Endothelial cell of umbilical vein (primary cell): ENCODE measurements around the gene DPF3. TPM values are rescaled to one million over a fixed set of nuclear protein-coding genes. Genes with fewer than 3 reads are reported as not detected.

Experiments
- BruUV-seq: library from RNA; stranded (reverse); fragments of 400-500 nt; replicated peaks from 2 replicates; lab custom pipeline; 2021; lab: Mats Ljungman, UMichigan
- CTCF ChIA-PET: fragments of 300-600, 350-600 bp; sonication (Branson Sonifier 250); formaldehyde crosslinking; loops from one replicate; lab custom pipeline; 2021; ENCODE audit warnings: antibody characterized with exemption, inconsistent platforms; lab: Charles Lee
- POLR2A ChIA-PET: fragments of 300-600, 350-600 bp; sonication (Branson Sonifier 250); formaldehyde crosslinking; loops from one replicate; lab custom pipeline; 2021; ENCODE audit warnings: antibody characterized with exemption, inconsistent platforms; lab: Charles Lee
- DNase-seq: peaks from one replicate; pipeline ENCODE4 v3.0.0-alpha.2; 2011; ENCODE audit warnings: low read depth, low spot score
- FAIRE-seq: peaks from 2 replicates; lab custom pipeline; 2011; peaks lifted over from hg19 to GRCh38; lab: Jason Lieb, UNC
- H2AFZ ChIP-seq: 2 replicates; pipeline ENCODE4 v1.6.0; 2012; ENCODE audit warnings: low read depth, low read length, control low read depth, inconsistent platforms
- H3K27ac ChIP-seq: 2 replicates; pipeline ENCODE4 v1.5.1; 2011; ENCODE audit warnings: low read depth, mild to moderate bottlenecking, control low read depth, low read length, moderate library complexity; ENCODE audit not compliant: insufficient read depth
- H3K27me3 ChIP-seq, 2 experiments: 2 replicates each; pipeline versions ENCODE4 v1.6.0 to v1.6.1; 2011; ENCODE audit warnings: low read length in 2 of 2, mixed read lengths in 1 of 2; ENCODE audit not compliant: control insufficient read depth in 2 of 2, insufficient read depth in 2 of 2
- H3K36me3 ChIP-seq, 2 experiments: 2 replicates in 1 of 2; 3 replicates in 1 of 2; pipeline ENCODE4 v1.5.1; 2011; ENCODE audit warnings: low read length in 2 of 2, mild to moderate bottlenecking in 1 of 2, moderate library complexity in 1 of 2; ENCODE audit not compliant: control insufficient read depth in 2 of 2, insufficient read depth in 2 of 2; ENCODE audit errors: extremely low read depth in 1 of 2
- H3K4me1 ChIP-seq: 3 replicates; pipeline ENCODE4 v1.5.1; 2011; ENCODE audit warnings: mild to moderate bottlenecking, low read length; ENCODE audit not compliant: control insufficient read depth, insufficient read depth; ENCODE audit errors: extremely low read depth
- H3K4me2 ChIP-seq: 2 replicates; pipeline ENCODE4 v1.6.1; 2011; ENCODE audit warnings: low read length, control low read depth, mixed read lengths; ENCODE audit not compliant: insufficient read depth
- H3K4me3 ChIP-seq, 3 experiments: fragments of 200-600 bp in 1 of 3; sonication (generic), shearing (Covaris generic) in 1 of 3; replicated peaks in 1 of 3; 2 replicates each; pipeline ENCODE4 v1.5.1; 2011 to 2016; ENCODE audit warnings: control low read depth in 3 of 3, low read length in 3 of 3, mild to moderate bottlenecking in 2 of 3, inconsistent platforms in 1 of 3, low read depth in 1 of 3, moderate library complexity in 1 of 3; ENCODE audit not compliant: insufficient read depth in 1 of 3
- H3K79me2 ChIP-seq: 2 replicates; pipeline ENCODE4 v1.6.0; 2012; ENCODE audit warnings: low read length, inconsistent platforms; ENCODE audit not compliant: control insufficient read depth, insufficient read depth
- H3K9ac ChIP-seq: replicated peaks from 2 replicates; pipeline ENCODE3; 2011; ENCODE audit warnings: low read length, control low read depth; ENCODE audit not compliant: insufficient read depth; ENCODE audit errors: extremely low read depth
- H3K9me1 ChIP-seq: replicated peaks from 3 replicates; pipeline ENCODE4 v1.6.0; 2011; ENCODE audit warnings: mild to moderate bottlenecking, low read length; ENCODE audit not compliant: control insufficient read depth, insufficient read depth; ENCODE audit errors: extremely low read depth
- H3K9me3 ChIP-seq: replicated peaks from 2 replicates; pipeline ENCODE4 v1.5.1; 2012; ENCODE audit warnings: low read length, inconsistent platforms; ENCODE audit not compliant: control insufficient read depth, insufficient read depth
- H4K20me1 ChIP-seq: replicated peaks from 2 replicates; pipeline ENCODE3; 2011; ENCODE audit warnings: mild to moderate bottlenecking, low read length; ENCODE audit not compliant: control insufficient read depth, insufficient read depth; ENCODE audit errors: extremely low read depth
- CTCF ChIP-seq, 2 donors: IDR thresholded peaks; 1 replicate in 1 of 2; 2 replicates in 1 of 2; pipeline ENCODE4 v1.5.1; 2011; ENCODE audit warnings: low read length in 2 of 2, mild to moderate bottlenecking in 2 of 2, moderate library complexity in 2 of 2, control low read depth in 1 of 2, inconsistent platforms in 1 of 2, low read depth in 1 of 2; ENCODE audit not compliant: insufficient read depth in 1 of 2; ENCODE audit errors: extremely low read depth in 1 of 2
- EZH2 ChIP-seq: IDR thresholded peaks from 2 replicates; pipeline ENCODE4 v1.6.1; 2012; ENCODE audit warnings: borderline replicate concordance, low read depth, mild to moderate bottlenecking, moderate library complexity, low read length, inconsistent platforms; ENCODE audit not compliant: severe bottlenecking
- FOS ChIP-seq: IDR thresholded peaks from 2 replicates; pipeline ENCODE4 v1.6.1; 2011; ENCODE audit warnings: mild to moderate bottlenecking, low read length, moderate library complexity, borderline replicate concordance; ENCODE audit not compliant: insufficient read depth
- GATA2 ChIP-seq: IDR thresholded peaks from 2 replicates; pipeline ENCODE4 v1.7.0; 2011; ENCODE audit warnings: low read depth, mild to moderate bottlenecking, moderate library complexity, mixed read lengths, low read length; ENCODE audit not compliant: insufficient read length, insufficient read depth
- JUN ChIP-seq: IDR thresholded peaks from 2 replicates; pipeline ENCODE4 v1.6.1; 2011; ENCODE audit warnings: borderline replicate concordance, low read depth; ENCODE audit not compliant: insufficient read length, insufficient read depth
- MYC ChIP-seq: IDR thresholded peaks from one replicate; pipeline ENCODE4 v1.6.1; 2011; ENCODE audit warnings: mild to moderate bottlenecking, low read depth, low read length
- POLR2A ChIP-seq: IDR thresholded peaks from 2 replicates; pipeline ENCODE4 v1.6.1; 2012; ENCODE audit warnings: low read depth, mild to moderate bottlenecking, control low read depth, low read length
- POLR2AphosphoS5 ChIP-seq: IDR thresholded peaks from 2 replicates; pipeline ENCODE4 v1.6.1; 2012; ENCODE audit warnings: low read depth, mild to moderate bottlenecking, control low read depth, low read length, moderate library complexity; ENCODE audit not compliant: insufficient read depth
- dilution Hi-C: fragments of 300-500 bp; cut with MboI; formaldehyde crosslinking; loops from one replicate; pipeline ENCODE4 v1.15.0; 2019; ENCODE audit warnings: low sequenced_read_pairs; ENCODE audit not compliant: extremely low pct_ligation_motif_present
- intact Hi-C: fragments of 100-400 bp; cut with micrococcal nuclease; formaldehyde crosslinking; loops from one replicate; pipeline ENCODE4 v1.10.0; 2022
- polyA plus RNA-seq, 4 experiments: library from polyadenylated mRNA; depleted of rRNA in 3 of 4; stranded (reverse) in 3 of 4; unstranded in 1 of 4; fragments of >200 nt; gene quantifications; 2 replicates each; pipeline versions ENCODE4 v1.2.1 to v1.2.3, GENCODE V29; 2011 to 2012; ENCODE audit warnings: missing spikeins in 1 of 4
- total RNA-seq: library from RNA; stranded (reverse); gene quantifications from 2 replicates; pipeline ENCODE4 v1.2.3, GENCODE V29; 2021

The DPF3 gene
- total and polyA plus RNA-seq, 2 donors (not counting 3 experiments of a cell fraction or from before 2014, with no cell fraction given): 2.4 to 3.5 TPM

- Histone ChIP-seq H3K4me2 (no peak overlapping the region), H3K36me3 (no peaks in the 10 kb centered on the region), H3K9me3 (no peaks in the 10 kb centered on the region), H2AFZ (no peak overlapping the region), H3K4me1 (peaks cover 15% of the 10 kb centered on the region), H3K9ac (no peak overlapping the region), H3K79me2 (no peaks in the 10 kb centered on the region), H3K9me1 (no peaks in the 10 kb centered on the region), H3K27me3 (no peaks in the 10 kb centered on the region), H4K20me1 (no peaks in the 10 kb centered on the region), H3K4me3 (no peak overlapping the region), H3K27ac (no peak overlapping the region)
- TF ChIP-seq POLR2A: no peak
- no peak for TF ChIP-seq MYC
- no peak for TF ChIP-seq POLR2AphosphoS5
- TF ChIP-seq FOS: peak; percentile 76
- no peak for TF ChIP-seq EZH2
- TF ChIP-seq CTCF (IDR thresholded peaks at IDR 0.05; ENCODE audit: extremely low read depth in 1 of 2, insufficient read depth in 1 of 2, low read depth in 1 of 2, low read length in 2 of 2): no peak
- TF ChIP-seq GATA2: peak; percentile 65
- TF ChIP-seq JUN: peak; percentile 17
- ChIA-PET POLR2A (no interaction called here), CTCF (interaction anchor here (1.3 kb wide), 2 partner anchors 9 to 121 kb away, joined by 4 read pairs; no protein-coding TSS in a partner anchor)
- no peak for FAIRE-seq
- peak; percentile 31 for DNase-seq
- dilution Hi-C loops (no loop called here), intact Hi-C loops (no loop called here)
- BruUV-seq: no TSS peak
Observed at GRCh38 chr14:72638021-72638420, 255.9 kb downstream of the DPF3 start.
